ENCODE results near the gene SLC25A4.

DNA sequence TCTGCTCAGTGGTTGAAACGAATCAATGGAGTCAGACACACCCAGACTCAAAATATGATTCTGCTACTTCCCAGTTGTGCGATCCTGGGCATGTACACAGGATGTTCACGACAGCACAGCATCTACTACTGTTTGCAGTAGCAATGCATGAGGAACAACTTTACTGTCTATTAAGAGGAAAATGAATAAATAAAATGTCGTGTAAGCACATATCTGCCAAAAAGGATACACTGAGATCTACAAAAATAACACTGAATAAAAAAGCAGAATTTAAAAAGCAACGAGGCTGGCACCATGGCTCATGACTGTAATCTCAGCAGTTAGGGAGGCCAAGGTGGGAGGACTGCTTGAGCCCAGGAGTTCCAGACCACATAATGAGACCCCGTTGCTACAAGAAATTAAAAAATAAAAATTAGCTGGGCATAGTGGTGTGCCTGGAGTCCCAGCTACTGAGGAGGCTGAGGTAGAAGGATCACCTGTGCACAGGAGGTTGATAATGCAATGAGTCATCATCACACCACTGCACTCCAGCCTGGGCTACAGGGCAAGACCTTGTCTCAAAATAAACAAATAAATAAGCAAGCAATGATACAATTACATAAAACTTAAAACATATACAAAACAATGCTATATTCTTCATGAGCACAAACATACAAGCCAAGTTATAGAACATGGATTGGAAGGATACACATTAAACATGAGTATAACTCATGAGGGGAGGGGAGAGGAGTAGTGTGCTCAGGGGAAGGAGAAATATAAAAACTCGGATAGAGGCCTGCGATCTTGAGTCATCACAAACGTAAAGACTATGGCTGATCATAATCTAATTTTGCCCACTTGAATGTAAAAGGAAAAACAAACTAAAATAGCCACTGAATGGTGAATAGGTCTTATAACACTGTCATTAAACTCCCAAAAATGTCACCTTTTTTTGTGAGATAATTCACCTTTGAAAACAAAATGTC lies 52.1 kb downstream of the SLC25A4 start:
- TF ChIP-seq POLR2AphosphoS5 (IDR thresholded peaks at IDR 0.05; ENCODE audit: low read depth, low read length) (no peak), CTCF (IDR thresholded peaks at IDR 0.05) (no peak)
- TF ChIP-seq, protein P1, sequence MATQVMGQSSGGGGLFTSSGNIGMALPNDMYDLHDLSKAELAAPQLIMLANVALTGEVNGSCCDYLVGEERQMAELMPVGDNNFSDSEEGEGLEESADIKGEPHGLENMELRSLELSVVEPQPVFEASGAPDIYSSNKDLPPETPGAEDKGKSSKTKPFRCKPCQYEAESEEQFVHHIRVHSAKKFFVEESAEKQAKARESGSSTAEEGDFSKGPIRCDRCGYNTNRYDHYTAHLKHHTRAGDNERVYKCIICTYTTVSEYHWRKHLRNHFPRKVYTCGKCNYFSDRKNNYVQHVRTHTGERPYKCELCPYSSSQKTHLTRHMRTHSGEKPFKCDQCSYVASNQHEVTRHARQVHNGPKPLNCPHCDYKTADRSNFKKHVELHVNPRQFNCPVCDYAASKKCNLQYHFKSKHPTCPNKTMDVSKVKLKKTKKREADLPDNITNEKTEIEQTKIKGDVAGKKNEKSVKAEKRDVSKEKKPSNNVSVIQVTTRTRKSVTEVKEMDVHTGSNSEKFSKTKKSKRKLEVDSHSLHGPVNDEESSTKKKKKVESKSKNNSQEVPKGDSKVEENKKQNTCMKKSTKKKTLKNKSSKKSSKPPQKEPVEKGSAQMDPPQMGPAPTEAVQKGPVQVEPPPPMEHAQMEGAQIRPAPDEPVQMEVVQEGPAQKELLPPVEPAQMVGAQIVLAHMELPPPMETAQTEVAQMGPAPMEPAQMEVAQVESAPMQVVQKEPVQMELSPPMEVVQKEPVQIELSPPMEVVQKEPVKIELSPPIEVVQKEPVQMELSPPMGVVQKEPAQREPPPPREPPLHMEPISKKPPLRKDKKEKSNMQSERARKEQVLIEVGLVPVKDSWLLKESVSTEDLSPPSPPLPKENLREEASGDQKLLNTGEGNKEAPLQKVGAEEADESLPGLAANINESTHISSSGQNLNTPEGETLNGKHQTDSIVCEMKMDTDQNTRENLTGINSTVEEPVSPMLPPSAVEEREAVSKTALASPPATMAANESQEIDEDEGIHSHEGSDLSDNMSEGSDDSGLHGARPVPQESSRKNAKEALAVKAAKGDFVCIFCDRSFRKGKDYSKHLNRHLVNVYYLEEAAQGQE (IDR thresholded peaks at IDR 0.05; ENCODE audit: insufficient read depth in 1 of 2, low read depth in 2 of 2, low read length in 1 of 2), result no peak
